ENCODE measurements around the gene SNX15. TPM values are rescaled to one million over a fixed set of nuclear protein-coding genes. Genes with fewer than 3 reads are reported as not detected.
A peak's percentile ranks its signal among the peaks of the same experiment; 100 is the strongest.
"Not testable (repeated sequence)": the region's sequence is repeated elsewhere in the genome, so short reads cannot be mapped to it uniquely, and the experiment has no call there.

Gene SNX15, protein sequence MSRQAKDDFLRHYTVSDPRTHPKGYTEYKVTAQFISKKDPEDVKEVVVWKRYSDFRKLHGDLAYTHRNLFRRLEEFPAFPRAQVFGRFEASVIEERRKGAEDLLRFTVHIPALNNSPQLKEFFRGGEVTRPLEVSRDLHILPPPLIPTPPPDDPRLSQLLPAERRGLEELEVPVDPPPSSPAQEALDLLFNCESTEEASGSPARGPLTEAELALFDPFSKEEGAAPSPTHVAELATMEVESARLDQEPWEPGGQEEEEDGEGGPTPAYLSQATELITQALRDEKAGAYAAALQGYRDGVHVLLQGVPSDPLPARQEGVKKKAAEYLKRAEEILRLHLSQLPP
- 25.1 TPM for total RNA-seq

DNA sequence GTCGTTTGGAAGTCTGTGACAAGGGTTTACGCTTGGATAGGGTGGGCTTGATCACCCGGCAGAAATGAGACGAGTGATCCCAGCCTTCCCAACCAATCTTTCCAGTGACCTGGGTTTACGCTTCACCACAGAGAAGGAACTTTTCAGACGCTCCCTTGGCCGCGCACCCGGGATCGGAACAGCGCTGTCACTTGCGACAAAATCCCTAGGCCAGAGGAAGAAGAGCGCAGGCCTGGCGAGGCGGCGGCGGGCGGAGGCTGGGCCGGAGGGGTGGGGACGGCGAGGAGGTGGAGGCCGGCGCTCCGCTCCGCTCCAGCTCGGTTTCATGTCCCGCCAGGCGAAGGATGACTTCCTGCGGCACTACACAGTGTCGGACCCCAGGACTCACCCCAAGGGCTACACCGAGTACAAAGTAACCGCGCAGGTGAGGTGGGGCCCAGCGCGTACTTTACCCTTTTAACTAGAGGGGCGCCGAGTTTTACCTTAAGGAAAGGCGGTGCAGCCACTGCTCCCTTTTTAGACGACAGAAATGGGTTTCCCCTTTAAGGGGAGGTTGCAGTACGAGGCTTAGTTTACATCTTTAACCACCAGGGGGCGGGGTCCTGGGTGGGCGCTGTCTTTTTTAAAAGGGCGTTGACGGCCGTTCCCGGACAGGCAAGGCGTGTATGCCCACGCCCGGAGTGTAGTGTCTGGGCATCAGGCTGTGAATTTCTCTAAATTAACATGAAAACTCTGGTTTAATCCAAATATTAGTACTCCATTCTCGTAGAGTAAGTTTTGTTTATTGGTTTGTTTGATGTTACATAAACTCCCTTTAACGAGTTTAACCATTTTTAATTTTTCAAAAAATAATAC lies at the start of gene SNX15:
SNX15 (plus strand) TSS at position 227 of the 855 bp plus-strand sequence; CDS start at position 326, 99 bp downstream.
- no peaks in the 10 kb centered on the region for H3K27me3 ChIP-seq
- intact Hi-C loops (cut with DNase I) = loop anchor here (1.0 to 5.0 kb wide), 8 partner anchors 13 to 891 kb away; partner anchors contain the start of genes ARL2, ATG2A, C11orf68 and CDCA5

DNA sequence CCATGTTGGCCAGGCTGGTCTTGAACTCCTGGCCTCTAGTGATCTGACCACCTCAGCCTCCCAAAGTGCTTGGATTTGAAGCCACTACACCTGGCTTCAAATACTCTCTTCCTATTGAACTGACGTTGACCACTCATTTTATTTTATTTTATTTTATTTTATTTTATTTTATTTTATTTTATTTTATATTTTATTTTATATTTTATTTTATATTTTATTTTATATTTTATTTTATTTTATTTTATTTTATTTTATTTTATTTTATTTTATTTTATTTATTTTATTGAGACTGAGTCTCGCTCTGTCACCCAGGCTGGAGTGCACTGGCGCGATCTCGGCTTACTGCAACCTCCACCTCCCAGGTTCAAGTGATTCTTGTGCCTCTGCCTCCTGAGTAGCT lies 43.9 kb upstream of the SNX15 start:
- H3K27me3 ChIP-seq; H3K4me3 ChIP-seq; DNase-seq (ENCODE audit: low spot score in 2 of 2); H3K36me3 ChIP-seq; H3K27ac ChIP-seq; H3K9me3 ChIP-seq; H3K4me1 ChIP-seq; intact Hi-C loops (cut with DNase I): not testable (repeated sequence)

More for the DNA sequence above, at the start of gene SNX15:
- peaks cover 10 to 17% of the 10 kb centered on the region in 2 donors for H3K36me3 ChIP-seq
- TF ChIP-seq, protein P1, sequence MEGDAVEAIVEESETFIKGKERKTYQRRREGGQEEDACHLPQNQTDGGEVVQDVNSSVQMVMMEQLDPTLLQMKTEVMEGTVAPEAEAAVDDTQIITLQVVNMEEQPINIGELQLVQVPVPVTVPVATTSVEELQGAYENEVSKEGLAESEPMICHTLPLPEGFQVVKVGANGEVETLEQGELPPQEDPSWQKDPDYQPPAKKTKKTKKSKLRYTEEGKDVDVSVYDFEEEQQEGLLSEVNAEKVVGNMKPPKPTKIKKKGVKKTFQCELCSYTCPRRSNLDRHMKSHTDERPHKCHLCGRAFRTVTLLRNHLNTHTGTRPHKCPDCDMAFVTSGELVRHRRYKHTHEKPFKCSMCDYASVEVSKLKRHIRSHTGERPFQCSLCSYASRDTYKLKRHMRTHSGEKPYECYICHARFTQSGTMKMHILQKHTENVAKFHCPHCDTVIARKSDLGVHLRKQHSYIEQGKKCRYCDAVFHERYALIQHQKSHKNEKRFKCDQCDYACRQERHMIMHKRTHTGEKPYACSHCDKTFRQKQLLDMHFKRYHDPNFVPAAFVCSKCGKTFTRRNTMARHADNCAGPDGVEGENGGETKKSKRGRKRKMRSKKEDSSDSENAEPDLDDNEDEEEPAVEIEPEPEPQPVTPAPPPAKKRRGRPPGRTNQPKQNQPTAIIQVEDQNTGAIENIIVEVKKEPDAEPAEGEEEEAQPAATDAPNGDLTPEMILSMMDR (IDR thresholded peaks at IDR 0.05) = peak; percentile 61 to 85 (median 78)
- DNase-seq (ENCODE audit: low spot score in 2 of 2) = peak; percentile 72 to 96
- peaks cover 4 to 11% of the 10 kb centered on the region in 2 donors for H3K4me1 ChIP-seq
- H3K27ac ChIP-seq = peak within 1 kb of the TSS; percentile 66 to 83
- peak within 1 kb of the TSS; percentile 54 to 64 for H3K4me3 ChIP-seq
- no peaks in the 10 kb centered on the region for H3K9me3 ChIP-seq

DNA sequence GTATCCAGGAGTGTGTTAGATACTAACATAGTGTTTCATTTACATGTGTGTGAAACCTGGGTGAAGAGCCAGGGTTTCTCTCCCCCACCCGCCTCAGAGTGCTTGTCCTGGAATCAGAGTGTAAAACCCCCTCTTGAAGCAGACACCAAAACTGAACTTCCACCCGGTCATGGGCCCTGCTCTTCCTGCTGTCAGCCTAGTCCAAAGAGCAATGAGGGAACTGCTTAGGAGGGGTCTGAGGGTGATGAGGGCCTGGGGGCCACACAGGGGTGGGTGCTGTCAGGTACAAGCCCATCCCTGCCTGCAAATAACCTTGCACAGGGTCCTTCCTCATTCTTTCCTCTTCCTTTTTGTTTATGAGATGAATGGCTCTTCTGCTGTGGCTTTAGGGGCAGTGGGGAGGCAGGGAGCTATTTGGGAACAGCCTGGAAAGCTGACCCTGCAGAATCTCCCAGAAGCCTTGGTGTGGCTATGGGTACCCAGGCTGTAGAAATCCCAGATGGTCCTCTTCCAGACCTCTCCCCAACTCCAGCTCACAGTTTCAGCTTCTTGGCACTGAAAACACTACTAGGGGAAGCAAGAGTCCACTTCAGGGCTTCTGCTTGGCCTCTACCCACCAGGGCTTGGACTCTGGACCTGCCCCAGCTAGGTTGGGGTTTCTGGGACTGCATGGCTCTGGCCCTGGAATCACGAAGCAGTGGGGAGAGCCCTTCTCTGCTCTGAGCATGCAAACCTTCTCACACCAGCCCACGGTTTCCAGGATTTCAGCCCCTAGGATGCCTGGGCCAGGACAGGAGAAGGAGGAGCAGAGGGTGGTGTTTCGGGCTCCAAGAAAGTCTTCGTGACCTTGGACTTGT lies 39.0 kb upstream of the SNX15 start:
- intact Hi-C loops (cut with DNase I) = no loop called here
- no peak for DNase-seq (ENCODE audit: low spot score in 2 of 2)

DNA sequence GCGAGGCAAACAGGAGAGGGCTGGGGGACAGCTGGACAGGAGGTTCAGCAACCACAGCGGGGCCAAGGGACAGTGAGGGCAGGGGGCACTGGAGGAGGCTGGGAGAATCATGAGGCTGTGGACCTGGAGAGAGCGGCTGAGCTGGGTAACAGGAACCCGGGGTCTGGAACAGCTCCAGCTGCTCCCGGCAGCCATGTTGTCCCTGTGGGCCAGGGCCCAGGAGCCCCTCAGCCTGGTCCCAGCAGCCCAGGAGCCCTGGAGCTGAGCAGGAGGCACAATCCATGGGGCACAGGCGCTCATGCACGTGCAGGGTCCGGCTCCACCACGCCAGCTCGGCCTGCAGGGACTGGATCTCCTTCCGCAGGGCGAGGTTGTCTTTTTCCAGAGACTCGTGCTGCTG lies 37.8 kb upstream of the SNX15 start:
- no peaks in the 10 kb centered on the region for H3K36me3 ChIP-seq
- TF ChIP-seq, protein P1 (IDR thresholded peaks at IDR 0.05) = no peak
- DNase-seq (ENCODE audit: low spot score in 2 of 2) = no peak
- intact Hi-C loops (cut with DNase I) = no loop called here
- no peaks in the 10 kb centered on the region for H3K9me3 ChIP-seq
- H3K27me3 ChIP-seq = no peaks in the 10 kb centered on the region
- no peaks in the 10 kb centered on the region for H3K4me1 ChIP-seq
- H3K27ac ChIP-seq = no peak overlapping the region
- no peak overlapping the region for H3K4me3 ChIP-seq

More for the DNA sequence above, 39.0 kb upstream of the SNX15 start:
- Histone ChIP-seq H3K9me3 (no peaks in the 10 kb centered on the region), H3K27ac (no peak overlapping the region), H3K4me3 (no peak overlapping the region), H3K36me3 (no peaks in the 10 kb centered on the region), H3K27me3 (no peaks in the 10 kb centered on the region), H3K4me1 (no peaks in the 10 kb centered on the region)
- TF ChIP-seq, protein P1 (IDR thresholded peaks at IDR 0.05) = no peak

DNA sequence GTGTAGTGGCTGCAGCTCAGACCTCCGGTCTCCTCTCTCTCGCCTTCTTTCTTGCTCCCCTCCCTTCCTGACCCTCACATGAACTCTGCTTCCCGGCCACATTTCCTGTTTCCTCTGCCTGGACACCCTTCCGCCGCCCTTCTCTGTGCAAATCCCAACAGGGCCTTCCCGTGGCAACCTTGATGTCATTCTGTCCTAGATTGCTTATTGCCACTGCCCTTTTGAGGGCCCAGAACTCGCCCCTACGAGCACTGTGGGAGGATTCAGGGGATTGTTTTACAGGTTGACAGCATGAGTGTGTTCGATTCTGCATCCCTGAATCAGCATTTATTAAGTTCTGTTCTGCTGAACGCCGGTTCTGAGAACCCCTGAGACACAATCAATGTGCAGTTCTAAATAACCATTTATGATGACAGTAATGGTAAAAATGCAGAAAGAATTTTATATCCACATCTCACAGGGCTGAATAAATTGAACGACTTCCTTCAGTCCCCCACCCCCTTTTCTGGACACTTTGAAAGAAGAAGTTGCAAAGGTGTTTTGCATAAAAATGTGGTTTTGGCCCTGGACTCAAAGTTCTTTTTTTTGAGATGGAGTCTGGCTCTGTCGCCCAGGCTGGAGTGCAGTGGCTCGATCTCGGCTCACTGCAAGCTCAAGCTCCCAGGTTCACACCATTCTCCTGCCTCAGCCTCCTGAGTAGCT lies 36.9 kb upstream of the SNX15 start:
- Histone ChIP-seq H3K9me3 (no peaks in the 10 kb centered on the region), H3K36me3 (no peaks in the 10 kb centered on the region), H3K4me1 (no peaks in the 10 kb centered on the region), H3K4me3 (no peak overlapping the region), H3K27ac (no peak overlapping the region), H3K27me3 (no peaks in the 10 kb centered on the region)
- intact Hi-C loops (cut with DNase I) = no loop called here
- TF ChIP-seq, protein P1 (IDR thresholded peaks at IDR 0.05) = no peak
- no peak for DNase-seq (ENCODE audit: low spot score in 2 of 2)

Data from ascending aorta (tissue), 2 donors.